Peyer's patch (tissue), 4 donors: Measurements from ENCODE around the gene ETV3. TPM values are rescaled to one million over a fixed set of nuclear protein-coding genes. Genes with fewer than 3 reads are reported as not detected.

Experiments
- DNase-seq, 3 donors: peaks; one replicate each; pipeline ENCODE4 v3.0.0-alpha.2; 2017 to 2019
- H3K27ac ChIP-seq, 4 donors: fragments of 200-600 bp; sonication (generic); one replicate each; pipeline ENCODE4 v1.5.1; 2016 to 2019
- H3K27me3 ChIP-seq, 2 donors: fragments of 200-600 bp; sonication (generic); one replicate each; pipeline ENCODE4 v1.5.1; 2019
- H3K36me3 ChIP-seq, 3 donors: fragments of 200-600 bp; sonication (generic); one replicate each; pipeline ENCODE4 v1.5.1; 2016 to 2019
- H3K4me1 ChIP-seq, 4 donors: fragments of 200-600 bp; sonication (generic); one replicate each; pipeline ENCODE4 v1.5.1; 2016 to 2019
- H3K4me3 ChIP-seq, 4 donors: fragments of 200-600 bp; sonication (generic); 1 replicate in 3 of 4; 2 replicates in 1 of 4; pipeline ENCODE4 v1.5.1; 2016 to 2019; ENCODE audit warnings: mild to moderate bottlenecking in 1 of 4
- H3K9me3 ChIP-seq, 4 donors: fragments of 200-600 bp; sonication (generic); one replicate each; pipeline ENCODE4 v1.5.1; 2016 to 2019; ENCODE audit warnings: mild to moderate bottlenecking in 1 of 4
- CTCF ChIP-seq, 6 experiments: fragments of 450-650 bp in 4 of 6; fragments of 200-600 bp in 2 of 6; sonication (generic) in 1 of 6; IDR thresholded peaks; one replicate each; pipeline ENCODE4 v1.5.1; 2017 to 2019; ENCODE audit warnings: antibody characterized with exemption in 6 of 6, mild to moderate bottlenecking in 3 of 6, moderate library complexity in 1 of 6
- POLR2A ChIP-seq, 2 donors: fragments of 450-650 bp; IDR thresholded peaks; one replicate each; pipeline ENCODE4 v1.5.1; 2017; ENCODE audit warnings: antibody characterized with exemption in 2 of 2, mild to moderate bottlenecking in 2 of 2, moderate library complexity in 2 of 2
- total RNA-seq, 4 donors: library from RNA; depleted of rRNA; stranded (reverse); fragments of >200 nt; gene quantifications; one replicate each; pipeline ENCODE4 v1.1.0, GENCODE V29; 2016

Gene ETV3
- total RNA-seq, 4 donors from 2014 or later: 10.7 to 25.8 (median 20.2) TPM

GRCh38 chr1:157132616-157133167, 5.5 kb downstream of the ETV3 start:
- Histone ChIP-seq H3K4me3 (no peak overlapping the region), H3K36me3 (peaks cover 0 to 82% (median 3%) of the 10 kb centered on the region in 3 donors), H3K27me3 (no peaks in the 10 kb centered on the region), H3K4me1 (peaks cover 0 to 23% (median 6%) of the 10 kb centered on the region in 4 donors), H3K9me3 (no peaks in the 10 kb centered on the region), H3K27ac (no peak overlapping the region)
- no peak for DNase-seq
- TF ChIP-seq CTCF (IDR thresholded peaks at IDR 0.05) (no peak), POLR2A (IDR thresholded peaks at IDR 0.05) (no peak)

GRCh38 chr1:157132111-157132510, 6.1 kb downstream of the ETV3 start:
- Histone ChIP-seq H3K27ac (no peak overlapping the region), H3K9me3 (no peaks in the 10 kb centered on the region), H3K36me3 (peaks cover 0 to 85% (median 3%) of the 10 kb centered on the region in 3 donors), H3K4me1 (peaks cover 0 to 22% (median 6%) of the 10 kb centered on the region in 4 donors), H3K27me3 (no peaks in the 10 kb centered on the region), H3K4me3 (no peak overlapping the region)
- TF ChIP-seq CTCF (IDR thresholded peaks at IDR 0.05) (no peak), POLR2A (IDR thresholded peaks at IDR 0.05) (no peak)
- DNase-seq: no peak

GRCh38 chr1:157131281-157131680, 6.9 kb downstream of the ETV3 start:
- H3K27ac ChIP-seq: no peak overlapping the region
- no peaks in the 10 kb centered on the region for H3K9me3 ChIP-seq
- no peaks in the 10 kb centered on the region for H3K27me3 ChIP-seq
- TF ChIP-seq CTCF (IDR thresholded peaks at IDR 0.05) (no peak), POLR2A (IDR thresholded peaks at IDR 0.05) (no peak)
- no peak overlapping the region for H3K4me3 ChIP-seq
- DNase-seq: no peak
- peaks cover 0 to 93% (median 3%) of the 10 kb centered on the region in 3 donors for H3K36me3 ChIP-seq
- H3K4me1 ChIP-seq: peaks cover 0 to 13% (median 2%) of the 10 kb centered on the region in 4 donors

- no peaks in the 10 kb centered on the region for H3K27me3 ChIP-seq
- TF ChIP-seq POLR2A (IDR thresholded peaks at IDR 0.05): no peak
- no peaks in the 10 kb centered on the region for H3K9me3 ChIP-seq
- H3K4me1 ChIP-seq: no peaks in the 10 kb centered on the region
- peak in 1 of 3 donors; percentile 40 for DNase-seq
- H3K27ac ChIP-seq: no peak overlapping the region
- no peak overlapping the region for H3K4me3 ChIP-seq
- H3K36me3 ChIP-seq: peaks cover 0 to 76% (median 0%) of the 10 kb centered on the region in 3 donors
Measured at GRCh38 chr1:157124855-157125254, 13.3 kb downstream of the ETV3 start.

- Histone ChIP-seq H3K27me3 (no peaks in the 10 kb centered on the region), H3K4me1 (no peaks in the 10 kb centered on the region), H3K9me3 (no peaks in the 10 kb centered on the region), H3K27ac (no peak overlapping the region), H3K36me3 (peaks cover 0 to 26% (median 0%) of the 10 kb centered on the region in 3 donors), H3K4me3 (no peak overlapping the region)
- TF ChIP-seq POLR2A (IDR thresholded peaks at IDR 0.05): no peak
- TF ChIP-seq CTCF (IDR thresholded peaks at IDR 0.05): no peak
- peak in 1 of 3 donors; percentile 6 for DNase-seq
Measured at GRCh38 chr1:157119448-157119847, 18.7 kb downstream of the ETV3 start.

GRCh38 chr1:157119008-157119407, 19.2 kb downstream of the ETV3 start:
- no peak overlapping the region for H3K4me3 ChIP-seq
- TF ChIP-seq CTCF (IDR thresholded peaks at IDR 0.05) (no peak), POLR2A (IDR thresholded peaks at IDR 0.05) (no peak)
- H3K4me1 ChIP-seq: no peaks in the 10 kb centered on the region
- peak in 2 of 3 donors; percentile 8 to 30 for DNase-seq
- H3K27ac ChIP-seq: no peak overlapping the region
- no peaks in the 10 kb centered on the region for H3K9me3 ChIP-seq
- no peaks in the 10 kb centered on the region for H3K27me3 ChIP-seq
- H3K36me3 ChIP-seq: peaks cover 0 to 22% (median 0%) of the 10 kb centered on the region in 3 donors
